ENCODE data around the gene KCNQ1.

KCNQ1 gene

GRCh38 chr11:2687223-2687530, 242.4 kb downstream of the KCNQ1 start:
- no peak overlapping the region for H3K4me3 ChIP-seq (ENCODE audit: low read depth, low read length)
- no peak for TF ChIP-seq CTCF (IDR thresholded peaks at IDR 0.05; ENCODE audit: insufficient read depth, low read depth, low read length, missing control alignments)
- no peak for DNase-seq (ENCODE audit: low read depth)

GRCh38 chr11:2687782-2688191, 243.0 kb downstream of the KCNQ1 start:
- no peak for DNase-seq (ENCODE audit: low read depth)

GRCh38 chr11:2688381-2689231, 243.8 kb downstream of the KCNQ1 start:
- no peak overlapping the region for H3K4me3 ChIP-seq (ENCODE audit: low read depth, low read length)
- no peak for TF ChIP-seq CTCF (IDR thresholded peaks at IDR 0.05; ENCODE audit: insufficient read depth, low read depth, low read length, missing control alignments)
- DNase-seq (ENCODE audit: low read depth) = no peak

More at GRCh38 chr11:2687782-2688191, 243.0 kb downstream of the KCNQ1 start:
- no peak for TF ChIP-seq CTCF (IDR thresholded peaks at IDR 0.05; ENCODE audit: insufficient read depth, low read depth, low read length, missing control alignments)
- no peak overlapping the region for H3K4me3 ChIP-seq (ENCODE audit: low read depth, low read length)

GRCh38 chr11:2689651-2690575, 245.1 kb downstream of the KCNQ1 start:
- H3K4me3 ChIP-seq (ENCODE audit: low read depth, low read length) = no peak overlapping the region
- no peak for DNase-seq (ENCODE audit: low read depth)
- no peak for TF ChIP-seq CTCF (IDR thresholded peaks at IDR 0.05; ENCODE audit: insufficient read depth, low read depth, low read length, missing control alignments)

GRCh38 chr11:2690596-2691354, 246.0 kb downstream of the KCNQ1 start:
- TF ChIP-seq CTCF (IDR thresholded peaks at IDR 0.05; ENCODE audit: insufficient read depth, low read depth, low read length, missing control alignments) = no peak
- DNase-seq (ENCODE audit: low read depth) = no peak
- no peak overlapping the region for H3K4me3 ChIP-seq (ENCODE audit: low read depth, low read length)

- TF ChIP-seq CTCF (IDR thresholded peaks at IDR 0.05; ENCODE audit: insufficient read depth, low read depth, low read length, missing control alignments) = no peak
- no peak overlapping the region for H3K4me3 ChIP-seq (ENCODE audit: low read depth, low read length)
- DNase-seq (ENCODE audit: low read depth) = no peak
These were observed 246.6 kb downstream of the KCNQ1 start for GRCh38 chr11:2691355-2691761.
